H9 (cell line): ENCODE data around the gene VIT. TPM values are rescaled to one million over a fixed set of nuclear protein-coding genes. Genes with fewer than 3 reads are reported as not detected.

Experiments
- DNase-seq: peaks from one replicate; pipeline ENCODE4 v3.0.0-alpha.2; 2017
- H2AFZ ChIP-seq: one replicate; pipeline ENCODE4 v1.6.1; 2013; ENCODE audit warnings: mild to moderate bottlenecking, low read length, control low read depth, moderate library complexity
- H2AK5ac ChIP-seq: 2 replicates; pipeline ENCODE4 v1.6.1; 2013; ENCODE audit warnings: low read length, control low read depth, mixed read lengths; ENCODE audit not compliant: insufficient read length
- H2BK120ac ChIP-seq: one replicate; pipeline ENCODE4 v1.6.1; 2013; ENCODE audit warnings: low read depth, mild to moderate bottlenecking, low read length, control low read depth, inconsistent platforms; ENCODE audit not compliant: poor library complexity, severe bottlenecking
- H2BK12ac ChIP-seq: 2 replicates; pipeline ENCODE4 v1.6.1; 2013; ENCODE audit warnings: low read length, control low read depth, mixed read lengths, low read depth; ENCODE audit not compliant: insufficient read length
- H2BK15ac ChIP-seq: 2 replicates; pipeline ENCODE4 v1.6.1; 2013; ENCODE audit warnings: low read depth, low read length, control low read depth
- H2BK20ac ChIP-seq: one replicate; pipeline ENCODE4 v1.6.1; 2013; ENCODE audit warnings: low read depth, mild to moderate bottlenecking, low read length, control low read depth, inconsistent platforms; ENCODE audit not compliant: poor library complexity, severe bottlenecking
- H2BK5ac ChIP-seq: 2 replicates; pipeline ENCODE4 v1.6.1; 2013; ENCODE audit warnings: low read length, control low read depth, mixed read lengths; ENCODE audit not compliant: insufficient read length
- H3K14ac ChIP-seq: 2 replicates; pipeline ENCODE4 v1.6.1; 2013; ENCODE audit warnings: low read length, control low read depth; ENCODE audit not compliant: insufficient read depth
- H3K18ac ChIP-seq: 2 replicates; pipeline ENCODE4 v1.6.1; 2013; ENCODE audit warnings: low read depth, mild to moderate bottlenecking, mixed read lengths, low read length, control low read depth; ENCODE audit not compliant: insufficient read length
- H3K23ac ChIP-seq: 2 replicates; pipeline ENCODE4 v1.6.1; 2013; ENCODE audit warnings: low read length, control low read depth, mixed read lengths, low read depth; ENCODE audit not compliant: insufficient read length
- H3K23me2 ChIP-seq: 2 replicates; pipeline ENCODE4 v1.6.1; 2013; ENCODE audit warnings: low read depth, mild to moderate bottlenecking, mixed read lengths, low read length, control low read depth; ENCODE audit not compliant: insufficient read length, poor library complexity, severe bottlenecking
- H3K27ac ChIP-seq: 2 replicates; pipeline ENCODE4 v1.5.1; 2013; ENCODE audit warnings: low read length, control low read depth, mixed read lengths, low read depth; ENCODE audit not compliant: insufficient read length
- H3K27me3 ChIP-seq: 2 replicates; pipeline ENCODE4 v1.6.1; 2013; ENCODE audit warnings: low read length, control low read depth, inconsistent platforms; ENCODE audit not compliant: insufficient read depth
- H3K4ac ChIP-seq: 2 replicates; pipeline ENCODE4 v1.6.1; 2013; ENCODE audit warnings: low read depth, mild to moderate bottlenecking, control low read depth, inconsistent platforms, low read length, moderate library complexity
- H3K4me1 ChIP-seq: 2 replicates; pipeline ENCODE4 v1.6.1; 2013; ENCODE audit warnings: low read length, control low read depth, inconsistent platforms; ENCODE audit not compliant: insufficient read depth
- H3K4me2 ChIP-seq: 2 replicates; pipeline ENCODE4 v1.6.1; 2013; ENCODE audit warnings: low read length, control low read depth, mixed read lengths; ENCODE audit not compliant: insufficient read length, insufficient read depth
- H3K56ac ChIP-seq: 2 replicates; pipeline ENCODE4 v1.6.1; 2013; ENCODE audit warnings: low read depth, mild to moderate bottlenecking, mixed read lengths, low read length, control low read depth; ENCODE audit not compliant: insufficient read length
- H3K79me1 ChIP-seq: 2 replicates; pipeline ENCODE4 v1.6.1; 2013; ENCODE audit warnings: low read depth, mild to moderate bottlenecking, moderate library complexity, low read length, control low read depth, inconsistent platforms; ENCODE audit not compliant: insufficient read depth, poor library complexity, severe bottlenecking
- H3K79me2 ChIP-seq: 2 replicates; pipeline ENCODE4 v1.6.1; 2013; ENCODE audit warnings: low read length, control low read depth, inconsistent platforms; ENCODE audit not compliant: insufficient read depth
- H3K9ac ChIP-seq: 2 replicates; pipeline ENCODE4 v1.6.1; 2013; ENCODE audit warnings: low read length, control low read depth, mixed read lengths; ENCODE audit not compliant: insufficient read length; ENCODE audit errors: extremely low read depth
- H3K9me3 ChIP-seq: one replicate; pipeline ENCODE4 v1.6.1; 2013; ENCODE audit warnings: low read depth, low read length, inconsistent platforms; ENCODE audit not compliant: control insufficient read depth
- H3T11ph ChIP-seq: one replicate; pipeline ENCODE4 v1.6.1; 2013; ENCODE audit warnings: mild to moderate bottlenecking, low read length, control low read depth, inconsistent platforms
- H4K20me1 ChIP-seq: one replicate; pipeline ENCODE4 v1.6.1; 2013; ENCODE audit not compliant: control insufficient read depth, insufficient read length, insufficient read depth
- H4K5ac ChIP-seq: 2 replicates; pipeline ENCODE4 v1.6.1; 2013; ENCODE audit warnings: low read depth, mild to moderate bottlenecking, mixed read lengths, low read length, control low read depth; ENCODE audit not compliant: insufficient read length
- H4K8ac ChIP-seq: replicated peaks from 2 replicates; pipeline ENCODE4 v1.6.1; 2013; ENCODE audit warnings: low read length, control low read depth, mixed read lengths, low read depth; ENCODE audit not compliant: insufficient read length
- H4K91ac ChIP-seq: 2 replicates; pipeline ENCODE4 v1.6.1; 2013; ENCODE audit warnings: low read depth, mild to moderate bottlenecking, moderate library complexity, mixed read lengths, low read length, control low read depth; ENCODE audit not compliant: insufficient read length
- H3K27ac Mint-ChIP-seq, 3 experiments: 2 replicates in 2 of 3; 3 replicates in 1 of 3; pipeline ENCODE4 v1.8.0; 2020 to 2021; ENCODE audit warnings: mixed read lengths in 3 of 3, mild to moderate bottlenecking in 1 of 3, moderate library complexity in 1 of 3
- H3K27me3 Mint-ChIP-seq: 2 replicates; pipeline ENCODE4 v1.8.0; 2021; ENCODE audit warnings: low read depth, mild to moderate bottlenecking, moderate library complexity, mixed read lengths
- H3K36me3 Mint-ChIP-seq, 3 experiments: 2 replicates in 2 of 3; 3 replicates in 1 of 3; pipeline ENCODE4 v1.8.0; 2020 to 2021; ENCODE audit warnings: low read depth in 3 of 3, mixed read lengths in 3 of 3; ENCODE audit not compliant: insufficient read depth in 1 of 3
- H3K4me1 Mint-ChIP-seq, 2 experiments: 2 replicates each; pipeline ENCODE4 v1.8.0; 2020; ENCODE audit warnings: mixed read lengths in 2 of 2
- H3K4me3 Mint-ChIP-seq, 2 experiments: 2 replicates in 1 of 2; 3 replicates in 1 of 2; pipeline ENCODE4 v1.8.0; 2020 to 2021; ENCODE audit warnings: mild to moderate bottlenecking in 2 of 2, mixed read lengths in 2 of 2, moderate library complexity in 1 of 2
- H3K9me3 Mint-ChIP-seq, 2 experiments: 2 replicates in 1 of 2; 3 replicates in 1 of 2; pipeline ENCODE4 v1.8.0; 2020; ENCODE audit warnings: mild to moderate bottlenecking in 2 of 2, mixed read lengths in 2 of 2, moderate library complexity in 1 of 2
- WGBS: extraction: QIAGEN DNeasy Blood & Tissue Kit; methylation state at CpG from one replicate; pipeline ENCODE4 v1.1.7; 2013; ENCODE audit warnings: missing lambda C conversion rate, low lambda C conversion rate, mixed read lengths; ENCODE audit not compliant: insufficient read length; ENCODE audit errors: extremely low coverage; 5-methylcytosine and 5-hydroxymethylcytosine counted together
- total RNA-seq: library from RNA; stranded (reverse); gene quantifications from 2 replicates; pipeline ENCODE4 v1.2.1, GENCODE V29; 2021
- TF ChIP-seq, protein P1 (sequence below): fragments of 200-600 bp; sonication (generic); conservative IDR thresholded peaks from 3 replicates; pipeline ENCODE4 v1.8.0; 2021; ENCODE audit warnings: antibody characterized with exemption, mild to moderate bottlenecking

The VIT gene
- total RNA-seq, 1 experiment from 2014 or later, result 0.15 TPM

DNA sequence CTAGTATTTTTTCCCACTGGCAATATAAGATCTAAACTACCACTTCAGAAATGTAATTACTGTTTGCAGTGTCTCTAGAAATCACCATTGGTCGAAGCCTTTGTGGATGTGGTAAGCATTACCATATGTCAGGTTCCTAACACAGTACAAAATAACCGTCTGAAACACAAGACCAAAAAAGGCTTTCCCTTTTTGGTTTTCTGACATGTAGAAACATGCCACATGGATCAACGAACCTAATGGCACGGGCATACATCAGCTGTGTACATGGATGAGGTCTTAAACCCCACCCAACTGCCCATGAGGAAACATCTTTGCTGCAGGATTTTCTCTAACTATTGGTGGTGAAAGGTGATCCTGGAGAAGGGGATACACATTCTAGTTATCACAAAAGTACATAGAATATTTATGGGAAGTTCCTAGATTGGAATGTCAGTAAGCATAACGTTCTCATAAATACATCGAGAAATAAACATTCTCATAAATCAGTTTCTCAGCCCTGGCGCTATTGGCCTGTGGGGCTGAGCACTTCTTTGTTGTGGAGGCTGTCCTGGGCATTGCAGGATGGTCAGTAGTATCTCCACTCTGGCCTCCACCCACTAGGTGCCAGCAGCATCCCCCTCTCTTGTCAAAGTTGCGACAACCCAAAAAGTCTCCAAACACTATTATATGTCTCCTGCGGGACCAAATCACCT lies 9.0 kb downstream of the VIT start:
- no CpG with 5 or more reads among the region's 9 CpGs for WGBS
- Histone ChIP-seq H3K14ac (no peak overlapping the region), H3K18ac (no peak overlapping the region), H2BK15ac (no peak overlapping the region), H4K5ac (no peak overlapping the region), H4K20me1 (no peaks in the 10 kb centered on the region), H3K9me3 (no peaks in the 10 kb centered on the region), H2BK5ac (no peak overlapping the region), H3K79me1 (no peaks in the 10 kb centered on the region), H3K23me2 (no peaks in the 10 kb centered on the region), H3K9ac (no peak overlapping the region), H3K4me1 (peaks cover 5% of the 10 kb centered on the region), H2BK20ac (no peak overlapping the region), H3K27me3 (no peaks in the 10 kb centered on the region), H2BK120ac (no peak overlapping the region), H3K79me2 (no peaks in the 10 kb centered on the region), H2AK5ac (no peak overlapping the region), H3K56ac (no peak overlapping the region), H2BK12ac (no peak overlapping the region), H4K91ac (no peak overlapping the region), H3K27ac (no peak overlapping the region), H4K8ac (no peak overlapping the region), H3K4me2 (no peak overlapping the region), H3K23ac (no peak overlapping the region), H2AFZ (no peak overlapping the region), H3K4ac (no peak overlapping the region), H3T11ph (no peak overlapping the region)
- Mint-ChIP-seq H3K27ac (no peak overlapping the region), H3K4me1 (peaks cover 15 to 16% of the 10 kb centered on the region in 2 experiments), H3K36me3 (peaks cover 0 to 2% (median 0%) of the 10 kb centered on the region in 3 experiments; a peak in 2 of 7 replicates), H3K4me3 (no peak overlapping the region), H3K9me3 (peaks cover 2 to 4% of the 10 kb centered on the region in 2 experiments; a peak in 2 of 5 replicates), H3K27me3 (no peaks in the 10 kb centered on the region)
- TF ChIP-seq, protein P1, sequence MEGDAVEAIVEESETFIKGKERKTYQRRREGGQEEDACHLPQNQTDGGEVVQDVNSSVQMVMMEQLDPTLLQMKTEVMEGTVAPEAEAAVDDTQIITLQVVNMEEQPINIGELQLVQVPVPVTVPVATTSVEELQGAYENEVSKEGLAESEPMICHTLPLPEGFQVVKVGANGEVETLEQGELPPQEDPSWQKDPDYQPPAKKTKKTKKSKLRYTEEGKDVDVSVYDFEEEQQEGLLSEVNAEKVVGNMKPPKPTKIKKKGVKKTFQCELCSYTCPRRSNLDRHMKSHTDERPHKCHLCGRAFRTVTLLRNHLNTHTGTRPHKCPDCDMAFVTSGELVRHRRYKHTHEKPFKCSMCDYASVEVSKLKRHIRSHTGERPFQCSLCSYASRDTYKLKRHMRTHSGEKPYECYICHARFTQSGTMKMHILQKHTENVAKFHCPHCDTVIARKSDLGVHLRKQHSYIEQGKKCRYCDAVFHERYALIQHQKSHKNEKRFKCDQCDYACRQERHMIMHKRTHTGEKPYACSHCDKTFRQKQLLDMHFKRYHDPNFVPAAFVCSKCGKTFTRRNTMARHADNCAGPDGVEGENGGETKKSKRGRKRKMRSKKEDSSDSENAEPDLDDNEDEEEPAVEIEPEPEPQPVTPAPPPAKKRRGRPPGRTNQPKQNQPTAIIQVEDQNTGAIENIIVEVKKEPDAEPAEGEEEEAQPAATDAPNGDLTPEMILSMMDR, result no peak
- DNase-seq, result no peak
